Measurements from ENCODE around the gene NFATC1.

Gene NFATC1

DNA sequence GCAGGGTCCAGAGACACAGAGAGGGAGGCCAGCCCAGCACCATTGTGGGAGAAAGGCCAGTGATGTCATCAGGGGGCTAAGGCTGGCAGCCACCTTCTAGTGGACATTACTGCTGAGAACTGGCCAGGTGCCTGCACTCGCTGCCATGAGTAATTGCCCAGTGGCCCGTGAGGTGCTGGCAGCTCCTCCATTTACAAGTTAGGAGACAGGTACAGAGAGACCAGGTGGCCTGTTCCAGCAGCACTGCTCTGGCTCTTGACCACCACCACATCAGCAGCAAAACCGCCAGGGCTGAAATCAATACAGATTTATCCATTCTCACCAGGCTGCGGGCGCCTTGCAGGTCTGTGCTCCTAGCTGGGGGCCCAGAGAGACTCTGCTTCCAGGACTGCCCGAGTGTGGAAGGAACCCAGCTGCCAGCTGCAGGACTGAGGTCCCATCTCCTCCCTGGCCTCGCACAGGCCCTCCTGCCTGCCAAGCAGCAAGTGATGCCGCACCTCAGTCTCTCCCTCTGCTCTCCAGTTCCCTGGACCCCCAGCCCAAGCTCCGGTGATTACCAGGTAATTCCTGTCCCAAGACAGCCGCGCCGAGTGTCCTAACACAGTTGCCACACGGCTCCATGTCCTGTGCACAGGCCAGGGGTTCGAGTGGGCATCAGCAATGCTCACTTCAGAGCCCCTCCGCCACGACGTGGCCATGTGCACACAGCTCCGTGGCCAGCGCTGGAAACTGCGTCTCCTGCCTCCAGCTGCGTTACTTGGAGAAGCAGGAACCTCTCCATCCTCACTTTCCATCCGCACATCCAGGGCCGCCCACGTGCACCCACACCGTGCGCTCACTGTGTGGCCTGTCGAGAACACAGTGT is 182.9 kb downstream of the NFATC1 start:
- no peak for DNase-seq
